HepG2 (cell line): ENCODE data around the gene MTSS2. TPM values are rescaled to one million over a fixed set of nuclear protein-coding genes. Genes with fewer than 3 reads are reported as not detected.

Source experiments
- ATAC-seq: fragments of 200-7000 bp; cut with Tn5 transposase; 3 replicates; pipeline ENCODE4 v1.9.1; 2020; ENCODE audit warnings: mild to moderate bottlenecking, moderate library complexity
- BruUV-seq: library from RNA; stranded (reverse); fragments of 400-500 nt; replicated peaks from 2 replicates; lab custom pipeline; 2021; lab: Mats Ljungman, UMichigan
- CTCF ChIA-PET: fragments of 300-600 bp; formaldehyde crosslinking; extraction: SDS; loops from one replicate; lab custom pipeline; 2021; ENCODE audit warnings: low total read pairs, inconsistent platforms, low intra/inter-chr PET ratio; lab: Yijun Ruan, JAX
- POLR2A ChIA-PET: fragments of 350-600 bp; sonication (Branson Sonifier 250); formaldehyde crosslinking; loops from one replicate; lab custom pipeline; 2020; ENCODE audit warnings: antibody characterized with exemption, inconsistent platforms; lab: Yijun Ruan, JAX
- DNase-seq: peaks from one replicate; pipeline ENCODE4 v3.0.0-alpha.2; 2015; ENCODE audit warnings: low spot score
- FAIRE-seq: peaks from 3 replicates; lab custom pipeline; 2011; peaks lifted over from hg19 to GRCh38; lab: Jason Lieb, UNC
- H2AFZ ChIP-seq: one replicate; pipeline ENCODE4 v1.6.1; 2011; ENCODE audit warnings: low read length, inconsistent platforms
- H3K27ac ChIP-seq: fragments of 300-600 bp; 3 replicates; pipeline ENCODE4 v1.8.0; 2011; ENCODE audit warnings: mixed run types, mild to moderate bottlenecking, mixed read lengths, low read length, inconsistent platforms; ENCODE audit not compliant: insufficient read depth; ENCODE audit errors: extremely low read length
- H3K27me3 ChIP-seq, 2 experiments: fragments of 200-600 bp in 1 of 2; 2 replicates in 1 of 2; 3 replicates in 1 of 2; pipeline versions ENCODE4 v1.6.0 to v1.8.0; 2011; ENCODE audit warnings: low read length in 2 of 2, mild to moderate bottlenecking in 2 of 2, moderate library complexity in 2 of 2, inconsistent platforms in 1 of 2; ENCODE audit not compliant: insufficient read depth in 2 of 2, control insufficient read depth in 1 of 2
- H3K36me3 ChIP-seq, 2 experiments: fragments of 200-600 bp in 1 of 2; replicated peaks in 1 of 2; 2 replicates in 1 of 2; 3 replicates in 1 of 2; pipeline versions ENCODE4 v1.5.1 to v1.8.0; 2011; ENCODE audit warnings: low read length in 2 of 2, inconsistent platforms in 1 of 2; ENCODE audit not compliant: insufficient read depth in 2 of 2, control insufficient read depth in 1 of 2
- H3K4me1 ChIP-seq: 2 replicates; pipeline ENCODE4 v1.5.1; 2012; ENCODE audit warnings: low read length, inconsistent platforms; ENCODE audit not compliant: insufficient read depth
- H3K4me2 ChIP-seq: 2 replicates; pipeline ENCODE4 v1.6.0; 2011; ENCODE audit warnings: low read depth, low read length, inconsistent platforms
- H3K4me3 ChIP-seq, 3 experiments: fragments of 200-600 bp in 1 of 3; sonication (generic), shearing (Covaris generic) in 1 of 3; replicated peaks in 1 of 3; 2 replicates each; pipeline ENCODE4 v1.5.1; 2011 to 2016; ENCODE audit warnings: low read length in 3 of 3, inconsistent platforms in 2 of 3, low read depth in 2 of 3, mild to moderate bottlenecking in 2 of 3, control low read depth in 1 of 3, mixed read lengths in 1 of 3; ENCODE audit not compliant: insufficient read depth in 1 of 3
- H3K79me2 ChIP-seq: one replicate; pipeline ENCODE4 v1.6.1; 2011; ENCODE audit warnings: low read length, inconsistent platforms; ENCODE audit not compliant: insufficient read depth
- H3K9ac ChIP-seq: 2 replicates; pipeline ENCODE4 v1.6.0; 2011; ENCODE audit warnings: mild to moderate bottlenecking, low read depth, low read length, inconsistent platforms; ENCODE audit not compliant: insufficient read depth
- H3K9me3 ChIP-seq: 2 replicates; pipeline ENCODE4 v1.5.1; 2012; ENCODE audit warnings: mild to moderate bottlenecking, low read length
- H4K20me1 ChIP-seq: 2 replicates; pipeline ENCODE4 v1.6.0; 2011; ENCODE audit warnings: inconsistent platforms, mild to moderate bottlenecking, low read length, moderate library complexity; ENCODE audit not compliant: insufficient read depth
- KDM2A ChIP-seq: sonication (generic); formaldehyde crosslinking; IDR thresholded peaks from 2 replicates; pipeline ENCODE4 v1.4.0; 2020; ENCODE audit warnings: low read depth, missing genetic modification reagents, borderline replicate concordance
- MYNN ChIP-seq: sonication (generic); formaldehyde crosslinking; IDR thresholded peaks from 2 replicates; pipeline ENCODE4 v1.4.0; 2020; ENCODE audit warnings: mild to moderate bottlenecking, low read depth, missing genetic modification reagents
- NR0B2 ChIP-seq: sonication (generic); formaldehyde crosslinking; IDR thresholded peaks from 2 replicates; pipeline ENCODE4 v1.4.0; 2020; ENCODE audit warnings: mild to moderate bottlenecking, missing genetic modification reagents
- SAP130 ChIP-seq: IDR thresholded peaks from 2 replicates; pipeline ENCODE4 v1.6.1; 2016; ENCODE audit warnings: low read depth
- SETDB1 ChIP-seq: sonication (generic); formaldehyde crosslinking; IDR thresholded peaks from 2 replicates; pipeline ENCODE4 v1.5.1; 2020; ENCODE audit warnings: missing genetic modification reagents, mild to moderate bottlenecking, borderline replicate concordance
- SRF ChIP-seq: IDR thresholded peaks from 2 replicates; pipeline ENCODE4 v1.6.1; 2011; ENCODE audit warnings: mild to moderate bottlenecking, low read depth, low read length, moderate library complexity
- SYNCRIP ChIP-seq: fragments of 200-400 bp; formaldehyde crosslinking; IDR thresholded peaks from 2 replicates; pipeline ENCODE4 v1.6.1; 2018; ENCODE audit warnings: mild to moderate bottlenecking, low read depth, low read length; ENCODE audit not compliant: insufficient read depth
- ZNF343 ChIP-seq: sonication (generic); formaldehyde crosslinking; IDR thresholded peaks from 2 replicates; pipeline ENCODE4 v1.4.0; 2020; ENCODE audit warnings: mild to moderate bottlenecking, missing genetic modification reagents
- ZNF432 ChIP-seq: sonication (generic); formaldehyde crosslinking; IDR thresholded peaks from 2 replicates; pipeline ENCODE4 v1.5.0; 2020; ENCODE audit warnings: missing genetic modification reagents, mild to moderate bottlenecking, borderline replicate concordance
- ZNF543 ChIP-seq: sonication (generic); formaldehyde crosslinking; IDR thresholded peaks from 2 replicates; pipeline ENCODE4 v1.4.0; 2020; ENCODE audit warnings: mild to moderate bottlenecking, missing genetic modification reagents
- ZNF564 ChIP-seq: sonication (generic); formaldehyde crosslinking; IDR thresholded peaks from 2 replicates; pipeline ENCODE4 v1.8.1; 2023; ENCODE audit warnings: mild to moderate bottlenecking, missing genetic modification reagents
- WGBS: methylation state at CpG from one replicate; pipeline ENCODE4 v1.1.6; 2017; ENCODE audit warnings: low lambda C conversion rate; 5-methylcytosine and 5-hydroxymethylcytosine counted together
- in situ Hi-C: cut with HindIII; loops from 2 replicates; pipeline ENCODE4 v1.10.0; 2017; ENCODE audit warnings: low pct_unique_long_range_greater_than_20kb; ENCODE audit not compliant: extremely low pct_ligation_motif_present
- intact Hi-C: fragments of 100-400 bp; cut with micrococcal nuclease; formaldehyde crosslinking; loops from one replicate; pipeline ENCODE4 v1.10.0; 2022; ENCODE audit not compliant: unreplicated experiment
- polyA plus RNA-seq, 8 experiments: library from polyadenylated mRNA; depleted of rRNA in 3 of 8; stranded (reverse) in 7 of 8; unstranded in 1 of 8; fragments of >200 nt; fragmentation: Illumina TruSeq in 4 of 8; extraction: Trizol in 4 of 8; gene quantifications; 2 replicates each; pipeline versions ENCODE4 v1.2.1 to v1.2.3, GENCODE V29; 2011 to 2016; ENCODE audit warnings: low read depth in 4 of 8, missing spikeins in 1 of 8, mixed read lengths in 1 of 8; ENCODE audit not compliant: insufficient read depth in 1 of 8
- total RNA-seq, 5 experiments: library from RNA; depleted of rRNA; stranded (reverse); fragments of >200 nt; fragmentation: Illumina TruSeq; extraction: Trizol; gene quantifications; 2 replicates each; pipeline ENCODE4 v1.2.3, GENCODE V29; 2016; ENCODE audit warnings: low read depth in 1 of 5
- TF ChIP-seq, protein P1 (sequence below): sonication (generic); formaldehyde crosslinking; IDR thresholded peaks from 2 replicates; pipeline ENCODE4 v1.4.0; 2020; ENCODE audit warnings: mild to moderate bottlenecking, missing genetic modification reagents, borderline replicate concordance
- TF ChIP-seq, protein P2 (sequence below): sonication (generic); formaldehyde crosslinking; IDR thresholded peaks from 2 replicates; pipeline ENCODE4 v1.8.0; 2022; ENCODE audit warnings: low read depth, missing genetic modification reagents
- TF ChIP-seq, protein P3 (sequence below): sonication (generic); formaldehyde crosslinking; IDR thresholded peaks from 2 replicates; pipeline ENCODE4 v1.5.0; 2020; ENCODE audit warnings: mild to moderate bottlenecking, missing genetic modification reagents
- TF ChIP-seq, protein P4 (sequence below): sonication (generic); formaldehyde crosslinking; IDR thresholded peaks from 2 replicates; pipeline ENCODE4 v1.8.1; 2023; ENCODE audit warnings: mild to moderate bottlenecking, missing genetic modification reagents, borderline replicate concordance

Gene MTSS2
- total and polyA plus RNA-seq, 2 of the 13 experiments (the other 11 are each of a cell fraction or from before 2014, with no cell fraction given), result 132 to 242 TPM

DNA sequence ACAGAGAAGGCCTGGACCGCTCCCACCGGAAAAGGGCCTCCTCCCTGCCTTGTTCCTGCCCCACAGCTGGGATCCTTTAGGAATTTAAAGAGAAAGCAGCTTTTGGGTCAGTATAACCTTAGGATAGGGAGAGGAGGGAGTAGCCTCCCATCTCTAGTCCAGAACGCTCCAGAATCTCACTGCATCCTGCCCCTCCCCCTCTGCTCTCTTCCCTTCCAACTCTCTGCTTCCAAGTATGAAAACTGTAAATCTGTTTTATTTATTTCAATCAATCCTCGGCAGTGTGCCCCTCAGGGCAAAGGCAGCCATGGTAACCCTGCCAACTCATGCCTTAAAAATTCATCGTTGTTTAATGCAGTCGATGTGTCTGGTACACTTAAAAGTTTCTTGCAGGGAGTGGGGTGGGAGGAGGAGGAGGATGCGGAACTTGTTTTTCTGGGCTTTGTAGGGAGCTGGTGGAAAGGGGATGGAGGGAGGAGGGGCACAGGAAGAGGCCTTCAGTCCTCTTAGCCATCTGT, 21.2 kb upstream of the MTSS2 start:
- peaks cover 68% of the 10 kb centered on the region for H3K4me1 ChIP-seq
- no peak for ATAC-seq
- DNase-seq, result no peak
- TF ChIP-seq, protein P1, sequence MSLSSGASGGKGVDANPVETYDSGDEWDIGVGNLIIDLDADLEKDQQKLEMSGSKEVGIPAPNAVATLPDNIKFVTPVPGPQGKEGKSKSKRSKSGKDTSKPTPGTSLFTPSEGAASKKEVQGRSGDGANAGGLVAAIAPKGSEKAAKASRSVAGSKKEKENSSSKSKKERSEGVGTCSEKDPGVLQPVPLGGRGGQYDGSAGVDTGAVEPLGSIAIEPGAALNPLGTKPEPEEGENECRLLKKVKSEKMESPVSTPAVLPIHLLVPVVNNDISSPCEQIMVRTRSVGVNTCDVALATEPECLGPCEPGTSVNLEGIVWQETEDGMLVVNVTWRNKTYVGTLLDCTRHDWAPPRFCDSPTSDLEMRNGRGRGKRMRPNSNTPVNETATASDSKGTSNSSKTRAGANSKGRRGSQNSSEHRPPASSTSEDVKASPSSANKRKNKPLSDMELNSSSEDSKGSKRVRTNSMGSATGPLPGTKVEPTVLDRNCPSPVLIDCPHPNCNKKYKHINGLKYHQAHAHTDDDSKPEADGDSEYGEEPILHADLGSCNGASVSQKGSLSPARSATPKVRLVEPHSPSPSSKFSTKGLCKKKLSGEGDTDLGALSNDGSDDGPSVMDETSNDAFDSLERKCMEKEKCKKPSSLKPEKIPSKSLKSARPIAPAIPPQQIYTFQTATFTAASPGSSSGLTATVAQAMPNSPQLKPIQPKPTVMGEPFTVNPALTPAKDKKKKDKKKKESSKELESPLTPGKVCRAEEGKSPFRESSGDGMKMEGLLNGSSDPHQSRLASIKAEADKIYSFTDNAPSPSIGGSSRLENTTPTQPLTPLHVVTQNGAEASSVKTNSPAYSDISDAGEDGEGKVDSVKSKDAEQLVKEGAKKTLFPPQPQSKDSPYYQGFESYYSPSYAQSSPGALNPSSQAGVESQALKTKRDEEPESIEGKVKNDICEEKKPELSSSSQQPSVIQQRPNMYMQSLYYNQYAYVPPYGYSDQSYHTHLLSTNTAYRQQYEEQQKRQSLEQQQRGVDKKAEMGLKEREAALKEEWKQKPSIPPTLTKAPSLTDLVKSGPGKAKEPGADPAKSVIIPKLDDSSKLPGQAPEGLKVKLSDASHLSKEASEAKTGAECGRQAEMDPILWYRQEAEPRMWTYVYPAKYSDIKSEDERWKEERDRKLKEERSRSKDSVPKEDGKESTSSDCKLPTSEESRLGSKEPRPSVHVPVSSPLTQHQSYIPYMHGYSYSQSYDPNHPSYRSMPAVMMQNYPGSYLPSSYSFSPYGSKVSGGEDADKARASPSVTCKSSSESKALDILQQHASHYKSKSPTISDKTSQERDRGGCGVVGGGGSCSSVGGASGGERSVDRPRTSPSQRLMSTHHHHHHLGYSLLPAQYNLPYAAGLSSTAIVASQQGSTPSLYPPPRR, result no peak
- TF ChIP-seq NR0B2 (no peak), SYNCRIP (no peak), SAP130 (CRISPR knock-in tag) (no peak), MYNN (no peak), ZNF343 (CRISPR knock-in tag) (no peak), SETDB1 (no peak), KDM2A (CRISPR knock-in tag) (no peak), ZNF543 (no peak), SRF (no peak), ZNF564 (CRISPR knock-in tag) (no peak), ZNF432 (CRISPR knock-in tag) (no peak)
- TF ChIP-seq, protein P2, sequence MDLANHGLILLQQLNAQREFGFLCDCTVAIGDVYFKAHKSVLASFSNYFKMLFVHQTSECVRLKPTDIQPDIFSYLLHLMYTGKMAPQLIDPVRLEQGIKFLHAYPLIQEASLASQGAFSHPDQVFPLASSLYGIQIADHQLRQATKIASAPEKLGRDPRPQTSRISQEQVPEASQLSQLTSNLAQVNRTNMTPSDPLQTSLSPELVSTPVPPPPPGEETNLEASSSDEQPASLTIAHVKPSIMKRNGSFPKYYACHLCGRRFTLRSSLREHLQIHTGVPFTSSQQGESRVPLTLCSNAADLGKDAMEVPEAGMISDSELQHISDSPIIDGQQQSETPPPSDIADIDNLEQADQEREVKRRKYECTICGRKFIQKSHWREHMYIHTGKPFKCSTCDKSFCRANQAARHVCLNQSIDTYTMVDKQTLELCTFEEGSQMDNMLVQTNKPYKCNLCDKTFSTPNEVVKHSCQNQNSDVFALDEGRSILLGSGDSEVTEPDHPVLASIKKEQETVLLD (CRISPR knock-in tag), result no peak
- TF ChIP-seq, protein P3, sequence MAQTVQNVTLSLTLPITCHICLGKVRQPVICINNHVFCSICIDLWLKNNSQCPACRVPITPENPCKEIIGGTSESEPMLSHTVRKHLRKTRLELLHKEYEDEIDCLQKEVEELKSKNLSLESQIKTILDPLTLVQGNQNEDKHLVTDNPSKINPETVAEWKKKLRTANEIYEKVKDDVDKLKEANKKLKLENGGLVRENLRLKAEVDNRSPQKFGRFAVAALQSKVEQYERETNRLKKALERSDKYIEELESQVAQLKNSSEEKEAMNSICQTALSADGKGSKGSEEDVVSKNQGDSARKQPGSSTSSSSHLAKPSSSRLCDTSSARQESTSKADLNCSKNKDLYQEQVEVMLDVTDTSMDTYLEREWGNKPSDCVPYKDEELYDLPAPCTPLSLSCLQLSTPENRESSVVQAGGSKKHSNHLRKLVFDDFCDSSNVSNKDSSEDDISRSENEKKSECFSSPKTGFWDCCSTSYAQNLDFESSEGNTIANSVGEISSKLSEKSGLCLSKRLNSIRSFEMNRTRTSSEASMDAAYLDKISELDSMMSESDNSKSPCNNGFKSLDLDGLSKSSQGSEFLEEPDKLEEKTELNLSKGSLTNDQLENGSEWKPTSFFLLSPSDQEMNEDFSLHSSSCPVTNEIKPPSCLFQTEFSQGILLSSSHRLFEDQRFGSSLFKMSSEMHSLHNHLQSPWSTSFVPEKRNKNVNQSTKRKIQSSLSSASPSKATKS (CRISPR knock-in tag), result no peak
- TF ChIP-seq, protein P4, sequence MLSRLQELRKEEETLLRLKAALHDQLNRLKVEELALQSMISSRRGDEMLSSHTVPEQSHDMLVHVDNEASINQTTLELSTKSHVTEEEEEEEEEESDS, result no peak

More for the DNA sequence above, 21.2 kb upstream of the MTSS2 start:
- in situ Hi-C loops (no loop called here), intact Hi-C loops (no loop called here)
- Histone ChIP-seq H3K4me2 (no peak overlapping the region), H3K4me3 (no peak overlapping the region), H3K27me3 (no peaks in the 10 kb centered on the region), H3K36me3 (0 out of 5 replicates have a peak, but pooled peaks cover 0 to 5% of the 10 kb centered on the region in 2 experiments), H3K79me2 (no peaks in the 10 kb centered on the region), H2AFZ (no peak overlapping the region), H3K27ac (no peak overlapping the region), H4K20me1 (no peaks in the 10 kb centered on the region), H3K9me3 (no peaks in the 10 kb centered on the region), H3K9ac (no peak overlapping the region)
- no TSS peak for BruUV-seq
- FAIRE-seq, result no peak
- POLR2A ChIA-PET, result interaction anchor here (7.0 kb wide), 1 partner anchor 18 kb away, joined by 134 read pairs; no protein-coding TSS in a partner anchor
- 94% methylated on average over 7 of the region's 7 CpGs for WGBS
- CTCF ChIA-PET, result no interaction called here
